WTC11 (cell line): ENCODE measurements around the gene CLDN7. TPM values are rescaled to one million over a fixed set of nuclear protein-coding genes. Genes with fewer than 3 reads are reported as not detected.

Experiments
- ATAC-seq: fragments of 200-7000 bp; cut with Tn5 transposase; 2 replicates; pipeline ENCODE4 v1.10.0; 2021; ENCODE audit warnings: mild to moderate bottlenecking, moderate library complexity
- CTCF ChIA-PET: fragments of 300-600 bp; sonication (Branson Sonifier 250); formaldehyde crosslinking; loops from one replicate; lab custom pipeline; 2021; ENCODE audit warnings: antibody characterized with exemption; lab: Charles Lee
- POLR2A ChIA-PET: fragments of 350-600 bp; sonication (Branson Sonifier 250); formaldehyde crosslinking; loops from one replicate; lab custom pipeline; 2021; ENCODE audit warnings: antibody characterized with exemption; lab: Charles Lee
- DNase-seq: peaks from one replicate; pipeline ENCODE4 v3.0.0; 2021; ENCODE audit warnings: low spot score
- H3K27ac Mint-ChIP-seq: 2 replicates; pipeline ENCODE4 v1.8.0; 2021; ENCODE audit warnings: mixed read lengths
- H3K27me3 Mint-ChIP-seq: 2 replicates; pipeline ENCODE4 v1.8.0; 2021; ENCODE audit warnings: low read depth, mild to moderate bottlenecking, moderate library complexity, mixed read lengths
- H3K36me3 Mint-ChIP-seq: 2 replicates; pipeline ENCODE4 v1.8.0; 2021; ENCODE audit warnings: mixed read lengths
- H3K4me1 Mint-ChIP-seq: 2 replicates; pipeline ENCODE4 v1.8.0; 2022; ENCODE audit warnings: mixed read lengths
- H3K4me3 Mint-ChIP-seq: 2 replicates; pipeline ENCODE4 v1.8.0; 2021; ENCODE audit warnings: mild to moderate bottlenecking, moderate library complexity, mixed read lengths
- H3K9me3 Mint-ChIP-seq: 2 replicates; pipeline ENCODE4 v1.8.0; 2021; ENCODE audit warnings: mixed read lengths
- ARID4B ChIP-seq: sonication (generic); formaldehyde crosslinking; IDR thresholded peaks from 2 replicates; pipeline ENCODE4 v1.8.0; 2023; ENCODE audit warnings: missing genetic modification reagents, mild to moderate bottlenecking, borderline replicate concordance
- ATF2 ChIP-seq: sonication (generic); formaldehyde crosslinking; IDR thresholded peaks from 2 replicates; pipeline ENCODE4 v1.8.1; 2022; ENCODE audit warnings: low read depth, missing genetic modification reagents, borderline replicate concordance
- ATF3 ChIP-seq: sonication (generic); formaldehyde crosslinking; conservative IDR thresholded peaks from 2 replicates; pipeline ENCODE4 v1.8.1; 2022; ENCODE audit warnings: mild to moderate bottlenecking, missing genetic modification reagents
- CREB1 ChIP-seq: sonication (generic); formaldehyde crosslinking; IDR thresholded peaks from 2 replicates; pipeline ENCODE4 v1.8.0; 2023; ENCODE audit warnings: mild to moderate bottlenecking, missing genetic modification reagents
- CREM ChIP-seq: sonication (generic); formaldehyde crosslinking; IDR thresholded peaks from 2 replicates; pipeline ENCODE4 v1.8.1; 2022; ENCODE audit warnings: mild to moderate bottlenecking, missing genetic modification reagents, moderate library complexity
- E2F4 ChIP-seq: sonication (generic); formaldehyde crosslinking; IDR thresholded peaks from 2 replicates; pipeline ENCODE4 v1.8.1; 2022; ENCODE audit warnings: low read depth, mild to moderate bottlenecking, moderate library complexity, missing genetic modification reagents, borderline replicate concordance
- ELF4 ChIP-seq: sonication (generic); formaldehyde crosslinking; IDR thresholded peaks from 2 replicates; pipeline ENCODE4 v1.8.1; 2022; ENCODE audit warnings: low read depth, mild to moderate bottlenecking, moderate library complexity, missing genetic modification reagents
- ESRRA ChIP-seq: sonication (generic); formaldehyde crosslinking; IDR thresholded peaks from 2 replicates; pipeline ENCODE4 v1.8.1; 2022; ENCODE audit warnings: mild to moderate bottlenecking, missing genetic modification reagents, borderline replicate concordance
- FOXP1 ChIP-seq: sonication (generic); formaldehyde crosslinking; IDR thresholded peaks from 2 replicates; pipeline ENCODE4 v1.8.0; 2022; ENCODE audit warnings: missing genetic modification reagents, mild to moderate bottlenecking, moderate library complexity, borderline replicate concordance
- GABPB1 ChIP-seq: sonication (generic); formaldehyde crosslinking; IDR thresholded peaks from 2 replicates; pipeline ENCODE4 v1.8.1; 2023; ENCODE audit warnings: mild to moderate bottlenecking, missing genetic modification reagents
- GTF2I ChIP-seq: fragments of 250-450 bp; sonication (Bioruptor Pico); conservative IDR thresholded peaks from 2 replicates; pipeline ENCODE4 v1.4.0; 2021; ENCODE audit warnings: mild to moderate bottlenecking
- IRF1 ChIP-seq: sonication (generic); formaldehyde crosslinking; IDR thresholded peaks from 2 replicates; pipeline ENCODE4 v1.8.0; 2023; ENCODE audit warnings: missing genetic modification reagents
- IRF2 ChIP-seq: sonication (generic); formaldehyde crosslinking; IDR thresholded peaks from 2 replicates; pipeline ENCODE4 v1.8.0; 2022; ENCODE audit warnings: low read depth, missing genetic modification reagents, borderline replicate concordance
- JAZF1 ChIP-seq: fragments of 250-450 bp; sonication (Bioruptor Pico); IDR thresholded peaks from 2 replicates; pipeline ENCODE4 v1.9.0; 2021; ENCODE audit warnings: moderate library complexity, mild to moderate bottlenecking, inconsistent platforms
- NFE2L1 ChIP-seq: sonication (generic); formaldehyde crosslinking; IDR thresholded peaks from 2 replicates; pipeline ENCODE4 v1.8.1; 2023; ENCODE audit warnings: missing genetic modification reagents
- NFYB ChIP-seq: sonication (generic); formaldehyde crosslinking; conservative IDR thresholded peaks from 2 replicates; pipeline ENCODE4 v1.8.0; 2022; ENCODE audit warnings: low read depth, missing genetic modification reagents
- NR3C1 ChIP-seq: sonication (generic); formaldehyde crosslinking; conservative IDR thresholded peaks from 2 replicates; pipeline ENCODE4 v1.8.1; 2023; ENCODE audit warnings: low read depth, mild to moderate bottlenecking, missing genetic modification reagents
- SMAD3 ChIP-seq: sonication (generic); formaldehyde crosslinking; IDR thresholded peaks from 2 replicates; pipeline ENCODE4 v1.8.0; 2022; ENCODE audit warnings: missing genetic modification reagents, mild to moderate bottlenecking, borderline replicate concordance
- STAT6 ChIP-seq: sonication (generic); formaldehyde crosslinking; conservative IDR thresholded peaks from 2 replicates; pipeline ENCODE4 v1.8.1; 2023; ENCODE audit warnings: mild to moderate bottlenecking, low read depth, missing genetic modification reagents, moderate library complexity
- USF1 ChIP-seq: sonication (generic); formaldehyde crosslinking; IDR thresholded peaks from 2 replicates; pipeline ENCODE4 v1.8.0; 2022; ENCODE audit warnings: mild to moderate bottlenecking, missing genetic modification reagents
- ZMAT4 ChIP-seq: fragments of 250-450 bp; sonication (Bioruptor Pico); IDR thresholded peaks from 2 replicates; pipeline ENCODE4 v1.9.0; 2021; ENCODE audit warnings: mild to moderate bottlenecking
- ZNF263 ChIP-seq: sonication (generic); formaldehyde crosslinking; IDR thresholded peaks from 2 replicates; pipeline ENCODE4 v1.8.1; 2022; ENCODE audit warnings: low read depth, mild to moderate bottlenecking, moderate library complexity, missing genetic modification reagents
- ZNF317 ChIP-seq: sonication (generic); formaldehyde crosslinking; IDR thresholded peaks from 2 replicates; pipeline ENCODE4 v1.8.1; 2023; ENCODE audit warnings: low read depth, mild to moderate bottlenecking, moderate library complexity, missing genetic modification reagents, borderline replicate concordance
- total RNA-seq: library from RNA; stranded (reverse); gene quantifications from 3 replicates; pipeline ENCODE4 v1.2.3, GENCODE V29; 2021

Gene CLDN7
- total RNA-seq, 1 experiment from 2014 or later = 136 TPM

GRCh38 chr17:7229504-7229903 lies 32.8 kb downstream of the CLDN7 start:
- Mint-ChIP-seq H3K4me1 (peaks cover 14% of the 10 kb centered on the region), H3K9me3 (no peaks in the 10 kb centered on the region), H3K27me3 (no peaks in the 10 kb centered on the region), H3K27ac (no peak overlapping the region), H3K4me3 (no peak overlapping the region), H3K36me3 (peaks cover 35% of the 10 kb centered on the region)
- TF ChIP-seq GABPB1 (CRISPR knock-in tag) (no peak), CREM (no peak), ATF3 (CRISPR knock-in tag) (no peak), ZNF263 (CRISPR knock-in tag) (no peak), NFYB (CRISPR knock-in tag) (no peak), CREB1 (CRISPR knock-in tag) (no peak), ATF2 (CRISPR knock-in tag) (no peak), ZMAT4 (CRISPR knock-in tag) (no peak), GTF2I (no peak), ESRRA (CRISPR knock-in tag) (no peak), IRF1 (CRISPR knock-in tag) (no peak), FOXP1 (CRISPR knock-in tag) (no peak), JAZF1 (CRISPR knock-in tag) (no peak), ZNF317 (CRISPR knock-in tag) (no peak), NFE2L1 (CRISPR knock-in tag) (no peak), ARID4B (CRISPR knock-in tag) (no peak), ELF4 (CRISPR knock-in tag) (no peak), NR3C1 (CRISPR knock-in tag) (no peak)
- no peak for DNase-seq
- POLR2A ChIA-PET = interaction anchor here (0.9 kb wide), 1 partner anchor 10 kb away, joined by 3 read pairs; the partner anchor contains the start of genes ACADVL and DLG4
- no peak for ATAC-seq
- CTCF ChIA-PET = interaction anchor here (1.1 kb wide), 1 partner anchor 10 kb away, joined by 3 read pairs; the partner anchor contains the start of genes ACADVL and DLG4

- ChIA-PET POLR2A (no interaction called here), CTCF (no interaction called here)
- Mint-ChIP-seq H3K36me3 (peaks cover 38% of the 10 kb centered on the region), H3K27ac (no peak overlapping the region), H3K4me1 (peaks cover 14% of the 10 kb centered on the region), H3K9me3 (no peaks in the 10 kb centered on the region), H3K27me3 (no peaks in the 10 kb centered on the region), H3K4me3 (no peak overlapping the region)
- DNase-seq = no peak
- no peak for ATAC-seq
- TF ChIP-seq IRF1 (CRISPR knock-in tag) (no peak), IRF2 (CRISPR knock-in tag) (no peak), STAT6 (no peak), SMAD3 (CRISPR knock-in tag) (no peak), E2F4 (CRISPR knock-in tag) (no peak), CREB1 (CRISPR knock-in tag) (no peak), USF1 (CRISPR knock-in tag) (no peak)
These were observed 33.4 kb downstream of the CLDN7 start for GRCh38 chr17:7228920-7229319.
